ENCODE data around the gene DZIP3. TPM values are rescaled to one million over a fixed set of nuclear protein-coding genes. Genes with fewer than 3 reads are reported as not detected.

The DZIP3 gene
- total and polyA plus RNA-seq, 2 experiments from 2014 or later, result 28.7 to 32.0 TPM

- TF ChIP-seq REST (IDR thresholded peaks at IDR 0.05; ENCODE audit: unreplicated experiment), result no peak
- TF ChIP-seq NANOG (IDR thresholded peaks at IDR 0.05; ENCODE audit: borderline replicate concordance), result no peak
- TF ChIP-seq JUNB (IDR thresholded peaks at IDR 0.05; ENCODE audit: unreplicated experiment), result no peak
Measured at GRCh38 chr3:108728105-108728504, 138.6 kb downstream of the DZIP3 start (continued).

- Histone ChIP-seq H4K20me1 (replicated peaks; ENCODE audit: insufficient read depth) (no peaks in the 10 kb centered on the region), H3K27ac (ENCODE audit: low read depth) (no peak overlapping the region), H3K4me1 (ENCODE audit: insufficient read depth) (no peaks in the 10 kb centered on the region), H3K79me2 (replicated peaks; ENCODE audit: insufficient read depth) (no peaks in the 10 kb centered on the region), H3K9me2 (ENCODE audit: insufficient read depth) (peaks cover 19% of the 10 kb centered on the region), H2AFZ (no peak overlapping the region), H3K36me3 (ENCODE audit: insufficient read depth) (no peaks in the 10 kb centered on the region), H3F3A (replicated peaks; ENCODE audit: low read depth) (no peaks in the 10 kb centered on the region), H3K27me3 (ENCODE audit: insufficient read depth) (no peaks in the 10 kb centered on the region), H3K4me2 (no peak overlapping the region), H3K4me3 (no peak overlapping the region)
- Mint-ChIP-seq H3K36me3 (ENCODE audit: low read depth) (no peaks in the 10 kb centered on the region), H3K9me3 (no peaks in the 10 kb centered on the region), H3K27me3 (ENCODE audit: insufficient read depth, low read depth, poor library complexity) (peaks cover 2% of the 10 kb centered on the region), H3K4me1 (no peaks in the 10 kb centered on the region; the same call in 2 of the 3 replicates), H3K4me3 (no peak overlapping the region), H3K27ac (no peak overlapping the region)
- no peak for ATAC-seq
- no peak for DNase-seq (ENCODE audit: low spot score)
- TF ChIP-seq NANOG (IDR thresholded peaks at IDR 0.05; ENCODE audit: borderline replicate concordance) (no peak), CTCF (conservative IDR thresholded peaks at IDR 0.05; ENCODE audit: low read depth in 2 of 2) (no peak), ZNF462 (CRISPR knock-in tag; IDR thresholded peaks at IDR 0.05) (no peak), EZH2 (IDR thresholded peaks at IDR 0.05; ENCODE audit: low read depth, unreplicated experiment) (no peak), REST (IDR thresholded peaks at IDR 0.05; ENCODE audit: unreplicated experiment) (no peak), CREB1 (CRISPR knock-in tag; IDR thresholded peaks at IDR 0.05; ENCODE audit: low read depth) (no peak), EZH2phosphoT487 (IDR thresholded peaks at IDR 0.05; ENCODE audit: unreplicated experiment) (no peak), STAT1 (IDR thresholded peaks at IDR 0.05; ENCODE audit: unreplicated experiment) (no peak)
Measured at GRCh38 chr3:108728934-108729333, 139.4 kb downstream of the DZIP3 start.
